Prostate gland (tissue), 2 donors: Measurements from ENCODE around the gene GNG14.

Source experiments
- POLR2A ChIP-seq: fragments of 450-650 bp; IDR thresholded peaks from one replicate; pipeline ENCODE4 v1.6.1; 2016; ENCODE audit warnings: antibody characterized with exemption, mild to moderate bottlenecking
- POLR2AphosphoS5 ChIP-seq: sonication (generic); formaldehyde crosslinking; IDR thresholded peaks from one replicate; pipeline ENCODE4 v1.6.1; 2017; ENCODE audit warnings: antibody characterized with exemption
- TF ChIP-seq, protein P1 (sequence below), 4 experiments: fragments of 200-600 bp in 2 of 4; fragments of 450-650 bp in 2 of 4; sonication (generic) in 2 of 4; IDR thresholded peaks; 1 replicate in 3 of 4; 2 replicates in 1 of 4; pipeline ENCODE4 v1.5.1; 2016 to 2019; ENCODE audit warnings: antibody characterized with exemption in 4 of 4, mild to moderate bottlenecking in 2 of 4, moderate library complexity in 2 of 4

DNA sequence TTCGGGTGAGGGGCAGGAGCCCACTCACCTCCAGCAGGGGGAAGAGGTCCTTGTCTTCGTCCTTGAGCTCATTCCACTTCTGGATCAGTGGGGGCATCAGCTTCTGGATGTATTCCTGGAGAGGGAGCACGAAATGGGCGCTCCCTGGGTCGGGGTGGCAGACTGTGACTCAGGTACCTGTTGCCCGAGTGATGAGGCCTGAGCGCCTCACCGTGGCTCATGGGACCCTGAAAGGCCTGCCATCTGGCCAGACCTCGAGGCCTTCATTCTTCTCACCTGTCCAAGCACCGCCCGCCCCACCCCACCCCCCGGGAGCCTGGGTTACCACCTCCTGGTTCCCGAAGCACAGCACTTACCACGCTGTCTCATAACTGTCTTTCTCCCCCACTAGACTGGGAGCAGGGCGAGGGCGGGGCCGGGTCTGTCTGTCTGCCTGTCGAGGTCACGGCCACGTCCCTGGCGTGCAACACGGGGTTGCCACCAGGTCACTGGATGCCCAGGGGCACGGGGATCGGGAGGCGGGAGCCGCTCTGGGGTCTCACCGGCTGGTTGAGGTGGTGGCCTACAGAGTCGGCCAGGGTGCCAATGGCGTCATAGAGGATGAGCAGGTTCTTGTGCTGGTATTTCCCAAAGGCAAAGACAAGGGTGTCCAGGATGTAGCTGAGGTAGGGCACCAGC, 18.0 kb downstream of the GNG14 start:
- TF ChIP-seq POLR2A (no peak), POLR2AphosphoS5 (no peak)
- TF ChIP-seq, protein P1, sequence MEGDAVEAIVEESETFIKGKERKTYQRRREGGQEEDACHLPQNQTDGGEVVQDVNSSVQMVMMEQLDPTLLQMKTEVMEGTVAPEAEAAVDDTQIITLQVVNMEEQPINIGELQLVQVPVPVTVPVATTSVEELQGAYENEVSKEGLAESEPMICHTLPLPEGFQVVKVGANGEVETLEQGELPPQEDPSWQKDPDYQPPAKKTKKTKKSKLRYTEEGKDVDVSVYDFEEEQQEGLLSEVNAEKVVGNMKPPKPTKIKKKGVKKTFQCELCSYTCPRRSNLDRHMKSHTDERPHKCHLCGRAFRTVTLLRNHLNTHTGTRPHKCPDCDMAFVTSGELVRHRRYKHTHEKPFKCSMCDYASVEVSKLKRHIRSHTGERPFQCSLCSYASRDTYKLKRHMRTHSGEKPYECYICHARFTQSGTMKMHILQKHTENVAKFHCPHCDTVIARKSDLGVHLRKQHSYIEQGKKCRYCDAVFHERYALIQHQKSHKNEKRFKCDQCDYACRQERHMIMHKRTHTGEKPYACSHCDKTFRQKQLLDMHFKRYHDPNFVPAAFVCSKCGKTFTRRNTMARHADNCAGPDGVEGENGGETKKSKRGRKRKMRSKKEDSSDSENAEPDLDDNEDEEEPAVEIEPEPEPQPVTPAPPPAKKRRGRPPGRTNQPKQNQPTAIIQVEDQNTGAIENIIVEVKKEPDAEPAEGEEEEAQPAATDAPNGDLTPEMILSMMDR (IDR thresholded peaks at IDR 0.05): no peak
